Ecto neural progenitor cell (in vitro differentiated cells): ENCODE measurements around the gene MEIOSIN.
"Not testable (repeated sequence)": the region's sequence is repeated elsewhere in the genome, so short reads cannot be mapped to it uniquely, and the experiment has no call there.

Experiments
- DNase-seq: peaks from one replicate; pipeline ENCODE4 v3.0.0-alpha.2; 2018; ENCODE audit warnings: low spot score

MEIOSIN gene

GRCh38 chr19:45798995-45799517 is 65.8 kb downstream of the MEIOSIN start:
- no peak for DNase-seq

GRCh38 chr19:45799541-45799940 is 66.3 kb downstream of the MEIOSIN start:
- DNase-seq, result not testable (repeated sequence)

GRCh38 chr19:45800070-45800553 is 66.9 kb downstream of the MEIOSIN start:
- DNase-seq, result no peak

- no peak for DNase-seq
Observed at GRCh38 chr19:45801603-45802175, 68.5 kb downstream of the MEIOSIN start.

- DNase-seq, result no peak
Observed at GRCh38 chr19:45804140-45804958, 71.1 kb downstream of the MEIOSIN start.

DNA sequence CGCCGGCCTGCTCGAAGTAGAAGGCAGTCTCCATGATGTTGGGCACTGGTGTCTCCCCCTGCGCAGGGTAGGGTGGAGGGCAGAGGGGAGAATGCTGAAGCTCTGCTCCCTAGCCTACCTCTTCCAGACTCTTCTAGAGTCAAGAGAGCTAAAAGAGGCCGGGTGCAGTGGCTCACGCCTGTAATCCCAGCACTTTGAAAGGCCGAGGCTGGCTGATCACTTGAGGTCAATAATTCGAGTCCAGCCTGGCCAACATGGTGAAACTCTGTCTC is 71.7 kb downstream of the MEIOSIN start:
- DNase-seq, result no peak

DNA sequence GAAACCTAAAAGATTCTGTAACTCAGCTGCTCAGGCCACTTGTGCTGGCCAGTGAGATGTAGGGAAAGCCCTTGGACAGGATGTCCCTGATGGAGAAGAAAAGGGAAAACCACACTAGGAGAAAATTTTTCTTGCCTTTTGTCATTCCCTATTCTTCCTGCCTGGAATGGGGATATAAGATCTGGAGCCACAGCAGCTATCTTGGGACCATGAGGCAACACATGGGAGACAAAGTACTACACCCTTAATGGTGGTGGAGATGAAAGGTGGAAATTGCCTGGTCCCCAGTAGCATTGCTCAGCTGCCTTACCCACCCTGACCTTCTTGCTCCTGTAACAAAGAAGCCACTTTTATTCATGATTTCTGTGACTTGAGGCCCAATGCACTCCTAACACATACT is 72.5 kb downstream of the MEIOSIN start:
- no peak for DNase-seq

GRCh38 chr19:45809643-45810159 is 76.5 kb downstream of the MEIOSIN start:
- no peak for DNase-seq

DNA sequence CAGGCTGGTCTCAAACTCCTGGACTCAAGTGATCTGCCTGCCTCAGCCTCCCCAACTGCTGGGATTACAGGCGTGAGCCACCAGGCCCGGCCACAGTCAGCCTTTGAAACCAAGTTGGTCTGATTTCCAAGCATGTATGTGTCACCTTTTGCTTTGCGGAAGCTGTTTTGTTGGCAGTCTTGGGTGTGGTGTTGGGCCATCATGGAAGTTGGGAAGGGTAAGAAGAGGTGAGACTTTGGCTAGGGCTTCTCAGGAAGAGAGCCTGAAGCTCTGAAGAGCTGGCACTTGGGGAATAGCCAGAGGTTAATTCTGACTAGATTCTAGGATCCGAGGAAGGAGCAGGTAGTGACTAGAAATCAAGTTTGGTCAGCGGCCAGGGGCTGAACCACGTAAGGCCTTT is 79.1 kb downstream of the MEIOSIN start:
- DNase-seq, result no peak
